GM12864 (cell line): Measurements from ENCODE around the gene MON1A.

ENCODE experiments used
- DNase-seq: peaks from one replicate; pipeline ENCODE4 v3.0.0-alpha.2; 2011; ENCODE audit warnings: low read depth
- H3K4me3 ChIP-seq: 2 replicates; pipeline ENCODE4 v1.5.1; 2011; ENCODE audit warnings: mild to moderate bottlenecking, low read depth, low read length, control low read depth
- TF ChIP-seq, protein P1 (sequence below): IDR thresholded peaks from 2 replicates; pipeline ENCODE4 v1.5.1; 2011; ENCODE audit warnings: low read depth, mild to moderate bottlenecking, moderate library complexity, low read length, control low read depth, inconsistent platforms; ENCODE audit errors: missing control alignments

Gene MON1A

GRCh38 chr3:49916686-49917085, 12.9 kb downstream of the MON1A start:
- TF ChIP-seq, protein P1, sequence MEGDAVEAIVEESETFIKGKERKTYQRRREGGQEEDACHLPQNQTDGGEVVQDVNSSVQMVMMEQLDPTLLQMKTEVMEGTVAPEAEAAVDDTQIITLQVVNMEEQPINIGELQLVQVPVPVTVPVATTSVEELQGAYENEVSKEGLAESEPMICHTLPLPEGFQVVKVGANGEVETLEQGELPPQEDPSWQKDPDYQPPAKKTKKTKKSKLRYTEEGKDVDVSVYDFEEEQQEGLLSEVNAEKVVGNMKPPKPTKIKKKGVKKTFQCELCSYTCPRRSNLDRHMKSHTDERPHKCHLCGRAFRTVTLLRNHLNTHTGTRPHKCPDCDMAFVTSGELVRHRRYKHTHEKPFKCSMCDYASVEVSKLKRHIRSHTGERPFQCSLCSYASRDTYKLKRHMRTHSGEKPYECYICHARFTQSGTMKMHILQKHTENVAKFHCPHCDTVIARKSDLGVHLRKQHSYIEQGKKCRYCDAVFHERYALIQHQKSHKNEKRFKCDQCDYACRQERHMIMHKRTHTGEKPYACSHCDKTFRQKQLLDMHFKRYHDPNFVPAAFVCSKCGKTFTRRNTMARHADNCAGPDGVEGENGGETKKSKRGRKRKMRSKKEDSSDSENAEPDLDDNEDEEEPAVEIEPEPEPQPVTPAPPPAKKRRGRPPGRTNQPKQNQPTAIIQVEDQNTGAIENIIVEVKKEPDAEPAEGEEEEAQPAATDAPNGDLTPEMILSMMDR, result no peak
- H3K4me3 ChIP-seq, result no peak overlapping the region
- no peak for DNase-seq

DNA sequence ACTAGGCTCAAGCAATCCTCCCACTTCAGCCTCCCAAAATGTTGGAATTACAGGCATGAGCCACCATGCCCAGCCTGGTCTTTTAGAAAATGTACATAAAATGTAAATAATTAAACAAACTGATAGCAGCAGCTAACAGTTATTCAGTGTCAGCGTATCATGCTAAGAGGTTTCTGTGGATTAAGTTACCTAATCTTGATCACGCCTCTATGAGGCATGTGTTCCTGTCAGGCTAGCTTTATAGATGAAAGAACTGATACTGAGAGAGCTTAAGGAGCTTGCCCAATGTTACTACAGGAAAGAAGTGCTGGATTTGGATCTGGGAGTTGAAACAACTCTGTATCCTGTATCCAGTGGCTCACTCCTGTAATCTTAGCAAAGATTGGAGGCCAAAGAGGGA, 14.7 kb downstream of the MON1A start:
- DNase-seq, result no peak
- no peak overlapping the region for H3K4me3 ChIP-seq
- TF ChIP-seq, protein P1, result no peak

GRCh38 chr3:49912881-49913281, 16.7 kb downstream of the MON1A start:
- no peak overlapping the region for H3K4me3 ChIP-seq
- DNase-seq, result no peak
- TF ChIP-seq, protein P1, result no peak

DNA sequence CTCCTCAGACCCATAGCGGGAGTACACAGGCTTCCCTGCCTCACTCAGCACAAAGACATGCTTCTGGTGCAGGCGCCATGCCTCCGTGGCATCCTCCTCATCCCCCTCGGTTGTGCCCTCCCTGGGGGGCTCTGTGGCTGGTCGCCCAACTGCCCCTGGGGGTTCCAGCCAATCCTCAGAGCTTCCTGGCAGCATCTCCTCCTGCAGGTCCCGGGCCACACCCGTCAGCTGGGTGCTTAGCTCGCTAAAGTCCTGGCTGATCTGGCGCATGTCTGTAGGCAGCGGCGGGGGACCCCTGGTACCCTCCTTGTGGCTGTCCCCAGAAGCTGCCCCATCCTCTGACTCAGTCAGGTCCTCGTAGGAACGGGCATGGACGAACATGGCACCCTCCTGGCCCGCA, 18.0 kb downstream of the MON1A start:
- no peak for DNase-seq
- TF ChIP-seq, protein P1, result no peak
- H3K4me3 ChIP-seq, result no peak overlapping the region

DNA sequence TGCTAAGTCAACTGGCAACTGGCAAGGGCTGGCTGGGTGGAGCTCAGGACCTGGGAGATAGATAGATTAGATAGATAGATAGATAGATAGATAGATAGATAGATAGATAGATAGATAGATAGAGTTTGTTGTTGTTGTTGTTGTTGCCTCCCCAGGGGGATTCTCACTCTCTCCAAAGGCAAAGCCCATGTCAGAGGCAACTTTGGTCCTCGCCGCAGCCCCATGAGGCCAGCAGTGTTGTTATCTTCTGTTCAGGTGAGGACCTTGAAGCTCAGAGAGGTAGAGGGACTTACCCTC, 18.5 kb downstream of the MON1A start:
- DNase-seq, result no peak
- H3K4me3 ChIP-seq, result no peak overlapping the region
- TF ChIP-seq, protein P1, result no peak

- DNase-seq, result no peak
- TF ChIP-seq, protein P1, result no peak
- no peak overlapping the region for H3K4me3 ChIP-seq
Measured at GRCh38 chr3:49910409-49911123, 19.0 kb downstream of the MON1A start.
